ENCODE data around the gene LIX1L. TPM values are rescaled to one million over a fixed set of nuclear protein-coding genes. Genes with fewer than 3 reads are reported as not detected.

LIX1L gene
- total RNA-seq, 2 donors from 2014 or later = 36.9 to 39.5 TPM

DNA sequence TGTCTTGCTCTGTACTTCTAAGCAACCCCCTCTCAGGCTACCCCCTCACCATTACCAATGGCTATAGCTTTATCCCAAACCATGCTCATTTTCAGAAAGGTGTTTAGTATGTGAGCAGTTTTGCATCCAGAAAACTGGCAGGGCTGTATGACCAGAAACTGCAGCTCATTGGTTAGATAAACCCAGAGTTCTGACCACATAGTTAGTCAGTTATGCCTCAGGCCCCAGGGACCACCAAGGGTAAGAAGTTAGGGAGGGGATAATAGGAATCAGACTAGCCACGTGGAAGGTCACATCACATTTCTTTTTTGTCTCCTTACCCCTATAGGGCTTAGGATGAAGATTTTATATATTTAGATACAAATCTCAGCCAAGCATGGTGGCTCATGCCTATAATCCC, 49.2 kb downstream of the LIX1L start:
- Mint-ChIP-seq H3K9me3 (no peaks in the 10 kb centered on the region), H3K4me3 (no peak overlapping the region), H3K4me1 (ENCODE audit: low read depth) (peaks cover 15% of the 10 kb centered on the region), H3K27ac (no peak overlapping the region), H3K27me3 (ENCODE audit: low read depth) (no peaks in the 10 kb centered on the region), H3K36me3 (ENCODE audit: insufficient read depth in 2 of 2) (peaks cover 2 to 6% of the 10 kb centered on the region in 2 donors)
- DNase-seq = no peak
- ATAC-seq (replicated peaks in 1 of 2) = no peak

DNA sequence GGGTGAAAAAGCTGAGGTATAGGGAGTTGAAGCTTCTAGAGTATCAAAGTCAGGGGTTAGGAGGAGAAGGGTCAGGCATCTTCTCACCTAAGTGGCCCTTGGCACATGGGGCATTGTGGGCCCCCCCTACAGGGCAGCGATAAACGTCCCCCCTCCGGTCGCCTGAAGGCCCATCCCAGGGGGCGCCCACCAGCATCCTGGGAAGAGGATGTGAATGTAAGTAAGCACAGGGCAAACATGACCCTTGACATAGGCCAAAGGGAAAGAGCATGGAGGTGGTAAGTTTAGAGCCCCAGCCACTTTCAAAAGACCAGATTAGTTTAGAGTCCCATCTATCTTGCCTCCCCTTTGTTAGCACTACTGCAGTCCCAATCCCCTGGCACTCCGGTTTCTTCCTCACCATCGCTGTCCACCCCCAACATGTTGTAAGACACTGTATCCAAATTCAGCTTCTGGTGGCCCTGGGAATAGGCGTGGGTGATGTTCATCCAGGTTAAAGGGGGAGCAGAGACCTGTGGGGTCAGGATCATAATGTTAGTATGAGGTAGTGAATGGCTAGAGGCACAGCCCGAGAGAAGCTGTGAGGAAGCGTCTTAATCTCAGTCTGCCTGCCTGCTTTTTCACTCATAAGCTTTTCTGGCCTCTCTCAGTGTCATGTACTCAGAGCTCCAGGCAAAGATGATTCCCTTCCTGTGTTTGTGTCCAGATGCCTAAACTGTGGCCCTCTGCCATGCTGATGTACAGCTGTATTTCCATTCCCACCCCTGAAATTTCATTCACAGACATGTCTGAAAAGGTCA, 50.7 kb downstream of the LIX1L start:
- Mint-ChIP-seq H3K27ac (no peak overlapping the region), H3K9me3 (no peaks in the 10 kb centered on the region), H3K27me3 (ENCODE audit: low read depth) (no peaks in the 10 kb centered on the region), H3K36me3 (ENCODE audit: insufficient read depth in 2 of 2) (peaks cover 2 to 4% of the 10 kb centered on the region in 2 donors), H3K4me1 (ENCODE audit: low read depth) (peaks cover 5% of the 10 kb centered on the region), H3K4me3 (no peak overlapping the region)
- no peak for DNase-seq
- ATAC-seq (replicated peaks in 1 of 2) = no peak

- no peaks in the 10 kb centered on the region for H3K27me3 Mint-ChIP-seq (ENCODE audit: low read depth)
- H3K36me3 Mint-ChIP-seq (ENCODE audit: insufficient read depth in 2 of 2) = no peaks in the 10 kb centered on the region
- H3K4me3 Mint-ChIP-seq = no peak overlapping the region
- no peak overlapping the region for H3K27ac Mint-ChIP-seq
- H3K9me3 Mint-ChIP-seq = no peaks in the 10 kb centered on the region
- ATAC-seq (replicated peaks in 1 of 2) (no peak), DNase-seq (no peak)
- no peaks in the 10 kb centered on the region for H3K4me1 Mint-ChIP-seq (ENCODE audit: low read depth)
These were observed 56.4 kb downstream of the LIX1L start for GRCh38 chr1:145901312-145902021.

DNA sequence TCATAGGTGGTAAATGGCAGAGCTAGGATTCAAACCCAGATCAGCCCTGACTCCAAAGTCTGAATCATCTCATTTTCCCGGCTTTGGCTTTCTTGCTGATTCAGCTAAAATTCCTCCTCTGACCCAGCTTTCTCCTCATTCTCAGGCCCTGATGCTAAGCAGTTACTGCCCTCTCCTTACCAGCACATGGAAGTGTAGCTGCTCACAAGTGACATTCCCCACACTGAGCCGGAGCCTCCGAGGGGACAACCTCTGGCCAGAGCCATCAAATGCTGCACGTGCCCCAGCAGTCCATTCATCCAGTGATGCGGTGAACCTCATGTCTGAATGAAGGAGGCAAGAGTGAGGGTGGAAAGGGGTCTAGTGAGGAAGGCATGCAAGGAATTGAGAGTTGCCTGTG, 59.1 kb downstream of the LIX1L start:
- Mint-ChIP-seq H3K27ac (no peak overlapping the region), H3K36me3 (ENCODE audit: insufficient read depth in 2 of 2) (no peaks in the 10 kb centered on the region), H3K4me3 (no peak overlapping the region), H3K4me1 (ENCODE audit: low read depth) (no peaks in the 10 kb centered on the region), H3K9me3 (no peaks in the 10 kb centered on the region), H3K27me3 (ENCODE audit: low read depth) (no peaks in the 10 kb centered on the region)
- no peak for ATAC-seq (replicated peaks in 1 of 2)
- no peak for DNase-seq

DNA sequence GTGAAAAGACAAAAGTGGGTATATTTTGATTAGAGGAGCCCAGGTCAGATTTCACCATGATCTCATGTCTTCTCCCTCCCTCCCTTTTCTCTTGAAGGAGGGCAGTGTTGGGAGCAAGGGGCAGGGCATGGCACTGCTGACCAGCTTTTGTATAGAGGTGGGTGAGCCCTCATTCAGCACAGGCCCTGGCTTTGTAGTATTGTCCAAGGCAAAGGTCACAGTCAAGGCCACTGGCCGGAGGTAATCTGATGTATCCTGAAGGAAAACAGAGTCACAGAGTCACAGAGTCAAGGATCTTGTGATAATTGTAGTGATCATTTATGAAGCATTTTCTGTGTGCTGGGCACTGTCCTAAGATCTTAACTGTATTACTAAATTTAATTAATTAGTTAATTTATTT, 59.8 kb downstream of the LIX1L start:
- no peaks in the 10 kb centered on the region for H3K4me1 Mint-ChIP-seq (ENCODE audit: low read depth)
- ATAC-seq (replicated peaks in 1 of 2) = no peak
- H3K4me3 Mint-ChIP-seq = no peak overlapping the region
- no peaks in the 10 kb centered on the region for H3K9me3 Mint-ChIP-seq
- H3K27ac Mint-ChIP-seq = no peak overlapping the region
- no peak for DNase-seq
- no peaks in the 10 kb centered on the region for H3K27me3 Mint-ChIP-seq (ENCODE audit: low read depth)
- no peaks in the 10 kb centered on the region for H3K36me3 Mint-ChIP-seq (ENCODE audit: insufficient read depth in 2 of 2)

- Mint-ChIP-seq H3K36me3 (ENCODE audit: insufficient read depth in 2 of 2) (no peaks in the 10 kb centered on the region), H3K4me3 (no peak overlapping the region), H3K9me3 (no peaks in the 10 kb centered on the region), H3K27me3 (ENCODE audit: low read depth) (no peaks in the 10 kb centered on the region), H3K4me1 (ENCODE audit: low read depth) (no peaks in the 10 kb centered on the region), H3K27ac (no peak overlapping the region)
- no peak for DNase-seq
- ATAC-seq (replicated peaks in 1 of 2) = no peak
These were observed 62.3 kb downstream of the LIX1L start for GRCh38 chr1:145895471-145895870.

GRCh38 chr1:145893306-145894055, 64.3 kb downstream of the LIX1L start:
- Mint-ChIP-seq H3K9me3 (no peaks in the 10 kb centered on the region), H3K36me3 (ENCODE audit: insufficient read depth in 2 of 2) (no peaks in the 10 kb centered on the region), H3K4me3 (no peak overlapping the region), H3K4me1 (ENCODE audit: low read depth) (no peaks in the 10 kb centered on the region), H3K27me3 (ENCODE audit: low read depth) (no peaks in the 10 kb centered on the region), H3K27ac (no peak overlapping the region)
- no peak for DNase-seq
- ATAC-seq (replicated peaks in 1 of 2) = no peak

DNA sequence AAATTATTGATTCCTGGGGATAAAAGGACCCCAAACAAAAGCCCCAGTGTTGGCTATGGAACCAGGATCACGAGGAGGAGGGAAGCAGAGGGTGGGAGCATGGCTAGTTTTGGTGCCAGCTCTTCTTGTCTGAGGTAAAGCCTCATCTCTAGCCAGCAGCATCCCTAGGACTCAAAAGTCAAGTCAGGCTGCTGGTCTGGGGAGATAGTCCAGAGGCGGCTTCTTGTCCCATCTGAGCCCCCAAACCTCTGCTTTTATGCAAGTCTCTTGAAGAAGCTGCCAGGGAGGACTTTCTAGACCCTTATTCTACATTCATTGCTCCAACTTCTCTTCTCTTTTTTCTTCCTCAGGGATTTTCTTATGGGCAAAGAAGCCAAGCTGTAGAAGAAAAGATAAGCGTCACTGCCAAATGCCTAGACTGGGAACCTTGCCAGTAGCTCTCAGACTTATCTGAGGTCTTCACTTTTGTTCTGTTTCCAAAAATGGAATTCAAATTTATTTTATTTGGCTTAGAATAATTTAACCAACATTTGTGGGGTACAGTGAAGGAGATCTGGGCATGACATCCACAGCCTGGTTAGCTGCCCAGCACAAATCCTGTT, 65.2 kb downstream of the LIX1L start:
- H3K27me3 Mint-ChIP-seq (ENCODE audit: low read depth) = no peaks in the 10 kb centered on the region
- no peaks in the 10 kb centered on the region for H3K4me1 Mint-ChIP-seq (ENCODE audit: low read depth)
- no peak overlapping the region for H3K4me3 Mint-ChIP-seq
- DNase-seq (no peak), ATAC-seq (replicated peaks in 1 of 2) (no peak)
- H3K36me3 Mint-ChIP-seq (ENCODE audit: insufficient read depth in 2 of 2) = no peaks in the 10 kb centered on the region
- no peaks in the 10 kb centered on the region for H3K9me3 Mint-ChIP-seq
- H3K27ac Mint-ChIP-seq = no peak overlapping the region

DNA sequence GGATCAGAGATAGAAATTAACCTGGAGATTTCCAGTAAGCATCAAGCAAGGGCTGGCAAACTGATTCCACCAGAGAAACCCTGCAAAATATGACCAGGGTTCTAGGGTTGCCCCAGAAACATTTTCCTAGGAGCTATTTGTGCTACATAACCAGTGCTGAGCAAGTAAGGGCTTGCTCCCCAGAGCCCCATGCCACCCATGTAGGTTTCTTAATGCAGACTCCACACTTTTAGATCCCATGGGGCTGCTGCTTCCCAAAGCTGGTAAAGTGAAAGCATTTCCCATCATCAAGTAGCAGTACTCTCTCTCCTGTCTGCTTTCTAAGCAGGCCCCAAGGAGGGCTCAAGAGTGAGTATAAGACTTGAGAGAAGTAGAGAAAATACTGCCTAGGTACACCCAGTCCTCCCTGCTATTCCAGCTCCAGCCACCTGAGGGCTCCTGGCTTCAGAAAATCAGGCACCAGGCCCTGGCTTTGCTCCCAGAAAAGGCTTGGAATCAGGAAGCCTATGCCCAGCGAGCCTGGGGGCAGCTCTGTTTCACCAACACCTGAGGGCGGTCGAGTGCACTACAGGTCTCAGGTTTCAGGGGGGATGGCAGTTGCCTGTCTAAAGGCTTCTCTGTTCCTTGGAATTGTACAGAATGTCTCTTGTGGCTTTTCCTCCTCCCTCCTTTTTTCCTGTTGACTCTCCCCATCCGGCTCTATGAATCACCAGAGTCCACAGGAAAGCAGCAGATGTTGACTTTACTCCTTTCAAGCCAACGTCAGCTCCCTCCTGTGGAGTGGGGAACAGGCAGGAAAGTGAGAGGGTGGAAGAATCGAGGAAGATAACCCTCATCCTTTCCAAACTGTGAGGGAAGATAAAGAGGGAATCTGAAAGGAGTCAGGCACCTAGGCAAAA, 66.0 kb downstream of the LIX1L start:
- no peaks in the 10 kb centered on the region for H3K9me3 Mint-ChIP-seq
- no peaks in the 10 kb centered on the region for H3K36me3 Mint-ChIP-seq (ENCODE audit: insufficient read depth in 2 of 2)
- peak; percentile 49 to 57 for DNase-seq
- no peak overlapping the region for H3K27ac Mint-ChIP-seq
- peak; percentile 65 to 71 for ATAC-seq (replicated peaks in 1 of 2)
- H3K27me3 Mint-ChIP-seq (ENCODE audit: low read depth) = no peaks in the 10 kb centered on the region
- H3K4me3 Mint-ChIP-seq = no peak overlapping the region
- H3K4me1 Mint-ChIP-seq (ENCODE audit: low read depth) = no peaks in the 10 kb centered on the region

- Mint-ChIP-seq H3K4me3 (no peak overlapping the region), H3K27me3 (ENCODE audit: low read depth) (no peaks in the 10 kb centered on the region), H3K9me3 (no peaks in the 10 kb centered on the region), H3K27ac (no peak overlapping the region), H3K4me1 (ENCODE audit: low read depth) (peaks cover 4% of the 10 kb centered on the region), H3K36me3 (ENCODE audit: insufficient read depth in 2 of 2) (no peaks in the 10 kb centered on the region)
- DNase-seq = no peak
- ATAC-seq (replicated peaks in 1 of 2) = no peak
These were observed 66.7 kb downstream of the LIX1L start for GRCh38 chr1:145891143-145891542.

DNA sequence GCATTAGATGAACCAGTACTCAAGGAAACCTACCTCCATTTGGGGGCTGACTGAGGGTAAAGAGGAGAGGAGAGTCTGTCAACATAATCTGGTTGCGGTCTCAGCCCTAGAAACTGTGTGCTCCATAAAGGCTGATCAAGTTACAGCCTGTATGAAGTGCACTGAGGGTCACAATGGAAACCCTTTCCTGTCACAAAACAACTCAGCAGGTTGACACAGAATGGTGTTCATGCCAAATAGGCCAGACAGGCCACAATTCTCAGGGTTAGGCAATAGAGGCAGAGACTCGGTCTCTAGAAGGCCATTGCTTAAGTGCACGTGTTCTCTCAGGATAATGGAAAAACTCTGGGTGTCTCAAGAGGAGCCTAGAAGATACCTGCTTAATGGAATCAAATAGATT, 68.1 kb downstream of the LIX1L start:
- ATAC-seq (replicated peaks in 1 of 2) (no peak), DNase-seq (no peak)
- H3K27me3 Mint-ChIP-seq (ENCODE audit: low read depth) = peaks cover 10% of the 10 kb centered on the region
- H3K4me3 Mint-ChIP-seq = no peak overlapping the region
- no peaks in the 10 kb centered on the region for H3K9me3 Mint-ChIP-seq
- H3K4me1 Mint-ChIP-seq (ENCODE audit: low read depth) = peaks cover 14% of the 10 kb centered on the region
- no peak overlapping the region for H3K27ac Mint-ChIP-seq
- no peaks in the 10 kb centered on the region for H3K36me3 Mint-ChIP-seq (ENCODE audit: insufficient read depth in 2 of 2)

GRCh38 chr1:145887631-145888030, 70.2 kb downstream of the LIX1L start:
- no peak for ATAC-seq (replicated peaks in 1 of 2)
- no peaks in the 10 kb centered on the region for H3K9me3 Mint-ChIP-seq

More at GRCh38 chr1:145887631-145888030, 70.2 kb downstream of the LIX1L start:
- Mint-ChIP-seq H3K27ac (no peak overlapping the region), H3K27me3 (ENCODE audit: low read depth) (peaks cover 29% of the 10 kb centered on the region), H3K36me3 (ENCODE audit: insufficient read depth in 2 of 2) (no peaks in the 10 kb centered on the region), H3K4me1 (ENCODE audit: low read depth) (peaks cover 17% of the 10 kb centered on the region), H3K4me3 (no peak overlapping the region)
- DNase-seq = no peak

All from activated T-cell treated with anti-CD3 and anti-CD28 coated beads, Interleukin-2, amount 50 U/mL, for 72 hours (primary cell).